Right lobe of liver (tissue), 4 donors: Measurements from ENCODE around the gene KRT17.

Source experiments
- CTCF ChIP-seq, 4 donors: fragments of 200-600 bp in 3 of 4; fragments of 450-650 bp in 1 of 4; IDR thresholded peaks; one replicate each; pipeline versions ENCODE4 v1.5.1 to v1.8.0; 2016 to 2022; ENCODE audit warnings: antibody characterized with exemption in 4 of 4, mild to moderate bottlenecking in 2 of 4
- POLR2A ChIP-seq: fragments of 450-650 bp; IDR thresholded peaks from one replicate; pipeline ENCODE4 v1.6.1; 2017; ENCODE audit warnings: antibody characterized with exemption, mild to moderate bottlenecking
- donor health status: DM: no; HTN: no; CAD: no.
- donor health status: DM: no; HTN: no; CAD: no.
- donor health status: DM: no; HTN: yes; CAD: no.

- no peak for TF ChIP-seq POLR2A
- TF ChIP-seq CTCF (IDR thresholded peaks at IDR 0.05), result no peak
Observed at GRCh38 chr17:41618341-41619035, 5.9 kb downstream of the KRT17 start.
